ENCODE data around the gene CYTH3.

The CYTH3 gene

DNA sequence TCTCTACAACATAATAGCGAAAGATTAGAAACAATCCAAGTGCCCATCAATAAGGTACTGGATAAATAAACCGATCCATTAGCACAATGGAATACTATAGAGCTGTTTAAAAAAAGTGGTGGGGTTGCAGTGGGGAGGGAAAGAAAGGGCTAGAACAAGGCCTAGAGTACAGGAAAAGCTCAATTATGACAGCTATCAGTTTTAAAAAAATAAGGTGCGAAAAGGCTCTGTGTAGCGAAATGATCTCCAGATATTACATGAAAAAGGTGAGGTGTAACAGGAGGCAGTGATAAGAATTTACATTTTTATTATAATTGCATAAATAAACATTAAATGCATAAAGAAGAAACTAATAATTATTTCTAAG is 30.8 kb downstream of the CYTH3 start:
- no peak for DNase-seq (ENCODE audit: low read depth)
- H3K4me3 ChIP-seq (ENCODE audit: low read length) = no peak overlapping the region
- TF ChIP-seq, protein P1, sequence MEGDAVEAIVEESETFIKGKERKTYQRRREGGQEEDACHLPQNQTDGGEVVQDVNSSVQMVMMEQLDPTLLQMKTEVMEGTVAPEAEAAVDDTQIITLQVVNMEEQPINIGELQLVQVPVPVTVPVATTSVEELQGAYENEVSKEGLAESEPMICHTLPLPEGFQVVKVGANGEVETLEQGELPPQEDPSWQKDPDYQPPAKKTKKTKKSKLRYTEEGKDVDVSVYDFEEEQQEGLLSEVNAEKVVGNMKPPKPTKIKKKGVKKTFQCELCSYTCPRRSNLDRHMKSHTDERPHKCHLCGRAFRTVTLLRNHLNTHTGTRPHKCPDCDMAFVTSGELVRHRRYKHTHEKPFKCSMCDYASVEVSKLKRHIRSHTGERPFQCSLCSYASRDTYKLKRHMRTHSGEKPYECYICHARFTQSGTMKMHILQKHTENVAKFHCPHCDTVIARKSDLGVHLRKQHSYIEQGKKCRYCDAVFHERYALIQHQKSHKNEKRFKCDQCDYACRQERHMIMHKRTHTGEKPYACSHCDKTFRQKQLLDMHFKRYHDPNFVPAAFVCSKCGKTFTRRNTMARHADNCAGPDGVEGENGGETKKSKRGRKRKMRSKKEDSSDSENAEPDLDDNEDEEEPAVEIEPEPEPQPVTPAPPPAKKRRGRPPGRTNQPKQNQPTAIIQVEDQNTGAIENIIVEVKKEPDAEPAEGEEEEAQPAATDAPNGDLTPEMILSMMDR (conservative IDR thresholded peaks at IDR 0.05; ENCODE audit: low read depth, low read length) = no peak

DNA sequence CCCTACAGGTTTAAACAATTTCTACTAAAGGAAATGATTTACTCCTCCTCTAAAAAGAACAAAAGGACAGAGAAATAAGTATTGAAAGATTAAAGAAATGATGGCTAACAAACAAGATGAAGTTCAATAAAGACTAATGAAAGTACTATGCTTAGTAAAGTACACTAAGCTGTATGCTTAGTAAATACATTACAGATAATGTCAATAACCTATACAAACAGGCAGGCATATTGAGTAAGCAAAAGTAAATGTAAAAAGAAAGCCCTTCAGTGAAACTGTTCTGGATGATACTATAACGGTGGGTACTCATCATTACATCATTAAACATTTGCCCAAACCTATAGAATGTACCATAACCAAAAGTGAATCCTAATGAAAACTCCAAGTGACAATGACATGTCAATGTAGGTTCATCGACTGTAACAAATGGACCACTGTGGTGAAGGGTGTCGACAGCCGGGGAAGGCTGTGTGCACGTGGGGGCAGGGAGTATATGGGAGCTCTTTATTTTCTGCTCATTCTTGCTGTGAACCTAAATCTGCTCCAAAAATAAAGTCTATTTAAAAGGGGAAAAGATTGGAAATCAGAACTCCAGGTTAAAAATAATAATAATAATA is 34.0 kb downstream of the CYTH3 start:
- no peak for DNase-seq (ENCODE audit: low read depth)
- H3K4me3 ChIP-seq (ENCODE audit: low read length) = no peak overlapping the region
- TF ChIP-seq, protein P1 (conservative IDR thresholded peaks at IDR 0.05; ENCODE audit: low read depth, low read length) = no peak

DNA sequence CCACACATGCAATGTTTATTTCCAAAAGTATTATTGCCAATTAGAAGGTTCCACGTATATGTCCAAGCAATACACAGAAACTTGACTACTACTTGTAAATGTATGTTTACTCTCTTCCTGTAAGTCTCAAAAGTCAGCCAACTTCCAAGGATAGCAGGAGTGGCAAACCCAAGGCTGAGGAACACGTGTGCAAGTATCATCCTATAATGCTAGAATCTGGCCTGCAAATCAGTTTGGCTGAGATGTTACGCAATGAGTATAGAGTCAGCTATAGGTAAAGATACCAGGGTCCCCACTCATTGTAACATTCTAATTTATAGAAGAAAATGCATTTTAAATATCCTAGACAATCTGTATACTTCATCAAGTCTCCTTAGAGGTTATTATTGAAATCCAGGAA is 34.7 kb downstream of the CYTH3 start:
- H3K4me3 ChIP-seq (ENCODE audit: low read length) = no peak overlapping the region
- TF ChIP-seq, protein P1 (conservative IDR thresholded peaks at IDR 0.05; ENCODE audit: low read depth, low read length) = no peak
- DNase-seq (ENCODE audit: low read depth) = no peak

DNA sequence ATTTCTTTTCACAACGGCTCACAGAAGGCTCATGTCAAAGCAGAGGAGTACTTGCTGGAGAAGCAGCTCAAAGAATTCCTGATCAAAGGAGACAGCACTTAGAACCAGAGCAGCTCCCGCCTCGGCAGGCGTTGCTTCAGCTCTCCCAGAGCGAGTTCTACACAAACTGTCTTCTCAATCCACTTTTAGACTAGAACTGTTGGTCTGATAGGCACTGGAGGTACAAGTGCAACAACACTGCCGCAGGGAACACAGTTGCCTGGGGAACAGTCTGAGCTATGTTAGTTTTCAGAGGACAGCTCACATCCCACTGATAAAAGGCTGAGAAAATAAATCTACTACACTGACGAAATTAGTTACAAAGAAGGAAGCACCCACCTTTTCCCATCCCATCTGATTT is 35.4 kb downstream of the CYTH3 start:
- DNase-seq (ENCODE audit: low read depth) = no peak
- no peak overlapping the region for H3K4me3 ChIP-seq (ENCODE audit: low read length)
- TF ChIP-seq, protein P1 (conservative IDR thresholded peaks at IDR 0.05; ENCODE audit: low read depth, low read length) = no peak

DNA sequence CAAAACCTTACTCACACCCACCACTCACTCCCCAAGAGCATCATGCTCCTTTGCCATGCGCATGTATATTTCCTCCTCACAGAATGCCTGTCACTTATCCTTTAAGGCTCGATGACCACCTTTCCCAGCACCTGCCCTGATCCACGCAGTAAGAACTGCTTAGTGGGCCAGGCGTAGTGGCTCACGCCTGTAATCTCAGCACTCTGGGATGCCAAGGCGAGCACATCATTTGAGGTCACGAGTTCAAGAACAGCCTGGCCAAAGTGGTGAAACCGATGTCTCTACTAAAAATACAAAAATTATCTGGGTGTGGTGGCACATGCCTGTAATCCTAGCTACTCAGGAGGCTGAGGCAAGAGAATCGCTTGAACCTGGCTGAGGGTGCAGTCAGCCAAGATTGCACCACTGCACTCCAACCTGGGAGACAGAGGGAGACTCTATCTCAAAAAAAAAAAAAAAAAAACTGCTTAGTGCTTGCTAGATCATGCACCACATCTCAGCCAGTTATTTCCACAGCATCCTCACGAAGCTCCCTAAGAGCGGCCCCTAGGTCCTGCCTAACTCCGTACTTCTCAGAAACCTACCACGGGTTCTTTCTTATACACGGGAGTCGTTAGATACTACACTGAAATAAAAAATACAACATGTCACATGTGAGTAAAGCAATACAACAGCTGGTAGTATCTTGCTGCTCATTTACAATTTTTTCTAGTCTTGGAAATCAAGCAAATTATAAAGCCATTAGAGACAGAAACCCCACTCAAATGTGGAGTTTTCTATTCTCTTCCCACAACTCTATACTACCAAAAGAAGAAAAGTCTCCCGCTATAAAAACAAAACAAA is 37.2 kb downstream of the CYTH3 start:
- no peak for DNase-seq (ENCODE audit: low read depth)
- no peak overlapping the region for H3K4me3 ChIP-seq (ENCODE audit: low read length)
- TF ChIP-seq, protein P1 (conservative IDR thresholded peaks at IDR 0.05; ENCODE audit: low read depth, low read length) = no peak

DNA sequence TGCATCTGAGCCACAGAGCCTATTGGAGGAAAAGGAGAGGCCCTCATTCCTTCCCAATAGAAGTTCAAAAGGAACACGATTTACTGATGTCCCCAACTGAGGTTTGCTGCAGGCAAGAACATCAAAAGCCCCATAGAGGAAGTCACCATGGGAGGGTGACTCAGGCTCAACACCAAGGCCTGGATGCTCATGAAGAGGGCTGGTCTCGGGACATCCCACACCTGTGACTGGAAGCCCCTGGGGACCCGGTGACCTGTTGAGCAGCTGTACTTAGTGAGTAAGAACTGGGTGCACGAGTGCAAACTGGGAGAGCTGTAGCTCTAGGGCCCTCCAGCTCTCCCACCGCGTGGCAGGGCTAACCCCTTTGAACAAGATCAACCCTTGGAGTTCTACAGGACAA is 38.0 kb downstream of the CYTH3 start:
- DNase-seq (ENCODE audit: low read depth) = no peak
- no peak overlapping the region for H3K4me3 ChIP-seq (ENCODE audit: low read length)
- TF ChIP-seq, protein P1 (conservative IDR thresholded peaks at IDR 0.05; ENCODE audit: low read depth, low read length) = no peak

DNA sequence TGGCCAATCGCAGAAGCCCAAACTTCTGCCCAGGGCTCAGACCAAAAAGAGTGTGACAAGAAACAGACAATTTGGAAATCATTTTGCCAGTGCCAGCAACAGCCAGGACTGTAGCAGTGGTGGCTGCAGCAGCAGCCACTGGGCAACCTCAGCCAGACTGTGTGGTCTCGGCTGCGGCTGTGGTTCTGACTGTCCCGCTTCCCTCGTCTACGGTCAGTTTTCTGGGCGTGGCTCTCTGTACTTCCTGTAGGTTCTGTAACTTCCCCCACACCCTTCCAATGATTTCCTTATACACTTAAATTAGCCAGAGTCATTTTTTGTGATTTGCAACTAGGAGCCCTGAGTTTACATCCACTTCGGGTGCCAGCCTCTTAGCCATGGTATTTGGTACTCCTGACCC is 39.9 kb downstream of the CYTH3 start:
- DNase-seq (ENCODE audit: low read depth) = no peak
- H3K4me3 ChIP-seq (ENCODE audit: low read length) = no peak overlapping the region
- TF ChIP-seq, protein P1 (conservative IDR thresholded peaks at IDR 0.05; ENCODE audit: low read depth, low read length) = no peak
